Mesenchymal stem cell (in vitro differentiated cells and primary cell): ENCODE data around the gene TRPM3.

Source experiments
- DNase-seq: peaks from one replicate; pipeline ENCODE4 v3.0.0-alpha.2; 2013
- H2AFZ ChIP-seq: one replicate; pipeline ENCODE4 v1.6.1; 2013; ENCODE audit warnings: low read depth, mild to moderate bottlenecking, control low read depth, inconsistent platforms, low read length, moderate library complexity
- H2AK5ac ChIP-seq: 2 replicates; pipeline ENCODE4 v1.6.1; 2013; ENCODE audit warnings: low read length, moderate library complexity, mild to moderate bottlenecking, inconsistent platforms; ENCODE audit not compliant: severe bottlenecking
- H2BK120ac ChIP-seq: one replicate; pipeline ENCODE4 v1.6.1; 2013; ENCODE audit warnings: low read depth, mild to moderate bottlenecking, inconsistent platforms, low read length, moderate library complexity
- H2BK12ac ChIP-seq, 2 experiments: one replicate each; pipeline ENCODE4 v1.6.1; 2013; ENCODE audit warnings: inconsistent platforms in 2 of 2, low read length in 2 of 2, mild to moderate bottlenecking in 2 of 2, moderate library complexity in 2 of 2, control low read depth in 1 of 2
- H2BK15ac ChIP-seq: one replicate; pipeline ENCODE4 v1.6.1; 2013; ENCODE audit warnings: mild to moderate bottlenecking, low read depth, inconsistent platforms; ENCODE audit not compliant: poor library complexity, severe bottlenecking
- H2BK5ac ChIP-seq: 2 replicates; pipeline ENCODE4 v1.6.1; 2013; ENCODE audit warnings: low read depth, mild to moderate bottlenecking, low read length, control low read depth, inconsistent platforms; ENCODE audit not compliant: poor library complexity, severe bottlenecking
- H3K14ac ChIP-seq, 2 experiments: one replicate each; pipeline ENCODE4 v1.6.1; 2013; ENCODE audit warnings: inconsistent platforms in 2 of 2, low read length in 2 of 2, control low read depth in 1 of 2, mild to moderate bottlenecking in 1 of 2, moderate library complexity in 1 of 2
- H3K18ac ChIP-seq, 2 experiments: one replicate each; pipeline ENCODE4 v1.6.1; 2013; ENCODE audit warnings: inconsistent platforms in 2 of 2, low read length in 2 of 2, control low read depth in 1 of 2, low read depth in 1 of 2, mild to moderate bottlenecking in 1 of 2
- H3K23ac ChIP-seq, 2 experiments: one replicate each; pipeline ENCODE4 v1.6.1; 2013; ENCODE audit warnings: inconsistent platforms in 2 of 2, low read length in 2 of 2, mild to moderate bottlenecking in 2 of 2, moderate library complexity in 2 of 2, control low read depth in 1 of 2
- H3K27ac ChIP-seq: 2 replicates; pipeline ENCODE4 v1.5.1; 2013; ENCODE audit warnings: mild to moderate bottlenecking, moderate library complexity, low read length, control low read depth, inconsistent platforms; ENCODE audit not compliant: poor library complexity, severe bottlenecking
- H3K27me3 ChIP-seq, 2 experiments: 2 replicates each; pipeline versions ENCODE4 v1.6.1 to v1.7.0; 2013; ENCODE audit warnings: low read length in 2 of 2, mild to moderate bottlenecking in 2 of 2, moderate library complexity in 2 of 2, control low read depth in 1 of 2, inconsistent platforms in 1 of 2; ENCODE audit not compliant: control insufficient read depth in 1 of 2, insufficient read depth in 1 of 2
- H3K36me3 ChIP-seq, 2 experiments: 2 replicates each; pipeline versions ENCODE4 v1.6.1 to v1.7.0; 2013; ENCODE audit warnings: low read length in 2 of 2, control low read depth in 1 of 2, inconsistent platforms in 1 of 2, low read depth in 1 of 2, mild to moderate bottlenecking in 1 of 2; ENCODE audit not compliant: insufficient read depth in 2 of 2, control insufficient read depth in 1 of 2
- H3K4ac ChIP-seq, 2 experiments: one replicate each; pipeline ENCODE4 v1.6.1; 2013; ENCODE audit warnings: inconsistent platforms in 2 of 2, low read length in 2 of 2, mild to moderate bottlenecking in 2 of 2, moderate library complexity in 2 of 2, control low read depth in 1 of 2, low read depth in 1 of 2
- H3K4me1 ChIP-seq: 2 replicates; pipeline ENCODE4 v1.6.1; 2013; ENCODE audit warnings: low read depth, low read length, control low read depth; ENCODE audit not compliant: control insufficient read depth, insufficient read depth
- H3K4me2 ChIP-seq: 2 replicates; pipeline ENCODE4 v1.6.1; 2013; ENCODE audit warnings: low read length, mild to moderate bottlenecking, inconsistent platforms; ENCODE audit not compliant: poor library complexity, severe bottlenecking
- H3K4me3 ChIP-seq, 2 experiments: 2 replicates each; pipeline versions ENCODE4 v1.5.1 to v1.7.0; 2013; ENCODE audit warnings: low read length in 2 of 2, mild to moderate bottlenecking in 2 of 2, control low read depth in 1 of 2, low read depth in 1 of 2; ENCODE audit not compliant: insufficient read depth in 1 of 2
- H3K79me1 ChIP-seq: replicated peaks from 2 replicates; pipeline ENCODE4 v1.6.1; 2013; ENCODE audit warnings: mild to moderate bottlenecking, control low read depth, low read length, inconsistent platforms; ENCODE audit not compliant: poor library complexity, severe bottlenecking
- H3K9ac ChIP-seq: 2 replicates; pipeline ENCODE4 v1.7.0; 2013; ENCODE audit warnings: mild to moderate bottlenecking, low read length, moderate library complexity
- H3K9me3 ChIP-seq: 2 replicates; pipeline ENCODE4 v1.7.0; 2013; ENCODE audit warnings: mild to moderate bottlenecking, low read length; ENCODE audit not compliant: control insufficient read depth
- H4K8ac ChIP-seq: one replicate; pipeline ENCODE4 v1.6.1; 2013; ENCODE audit warnings: inconsistent platforms, mild to moderate bottlenecking, low read length, moderate library complexity
- H4K91ac ChIP-seq: one replicate; pipeline ENCODE4 v1.6.1; 2013; ENCODE audit warnings: mild to moderate bottlenecking, low read length, inconsistent platforms
- WGBS: methylation state at CpG from one replicate; pipeline ENCODE4 v1.1.7; 2013; ENCODE audit warnings: mixed read lengths; 5-methylcytosine and 5-hydroxymethylcytosine counted together

The TRPM3 gene

GRCh38 chr9:70692431-70692830 lies 429.0 kb downstream of the TRPM3 start:
- Histone ChIP-seq H4K8ac (no peak overlapping the region), H2BK12ac (no peak overlapping the region), H3K4me2 (no peak overlapping the region), H3K18ac (no peak overlapping the region), H2BK15ac (no peak overlapping the region), H2AK5ac (no peak overlapping the region), H3K14ac (no peak overlapping the region), H3K4me3 (no peak overlapping the region), H3K23ac (no peak overlapping the region), H2AFZ (no peak overlapping the region), H3K27ac (no peak overlapping the region), H2BK5ac (no peak overlapping the region), H3K9me3 (no peaks in the 10 kb centered on the region), H3K79me1 (no peaks in the 10 kb centered on the region), H3K9ac (no peak overlapping the region), H3K4ac (no peak overlapping the region), H3K4me1 (no peaks in the 10 kb centered on the region), H2BK120ac (no peak overlapping the region), H3K27me3 (no peaks in the 10 kb centered on the region), H3K36me3 (no peaks in the 10 kb centered on the region), H4K91ac (no peak overlapping the region)
- no peak for DNase-seq
- 85% methylated on average over 4 of the region's 4 CpGs for WGBS

- Histone ChIP-seq H3K27ac (no peak overlapping the region), H2AFZ (no peak overlapping the region), H3K9me3 (no peaks in the 10 kb centered on the region), H3K14ac (no peak overlapping the region), H3K79me1 (no peaks in the 10 kb centered on the region), H3K9ac (no peak overlapping the region), H3K4me1 (no peaks in the 10 kb centered on the region), H2BK15ac (no peak overlapping the region), H3K27me3 (no peaks in the 10 kb centered on the region), H3K18ac (no peak overlapping the region), H3K4me3 (no peak overlapping the region), H3K4ac (no peak overlapping the region), H2BK5ac (no peak overlapping the region), H2BK12ac (no peak overlapping the region), H2AK5ac (no peak overlapping the region), H2BK120ac (no peak overlapping the region), H3K36me3 (no peaks in the 10 kb centered on the region), H3K4me2 (no peak overlapping the region), H4K91ac (no peak overlapping the region), H4K8ac (no peak overlapping the region), H3K23ac (no peak overlapping the region)
- DNase-seq: no peak
Observed at GRCh38 chr9:70688704-70689103, 432.7 kb downstream of the TRPM3 start.

- H3K9me3 ChIP-seq: no peaks in the 10 kb centered on the region
- H3K4ac ChIP-seq: no peak overlapping the region
- 75% methylated on average over 1 of the region's 2 CpGs for WGBS
- H3K9ac ChIP-seq: no peak overlapping the region
- no peak for DNase-seq
- H3K27ac ChIP-seq: no peak overlapping the region
- H3K23ac ChIP-seq: no peak overlapping the region
- no peak overlapping the region for H2BK15ac ChIP-seq
- no peak overlapping the region for H2BK12ac ChIP-seq
- no peak overlapping the region for H2AFZ ChIP-seq
- no peaks in the 10 kb centered on the region for H3K27me3 ChIP-seq
- no peak overlapping the region for H3K4me2 ChIP-seq
- H3K14ac ChIP-seq: no peak overlapping the region
- H3K18ac ChIP-seq: no peak overlapping the region
- no peak overlapping the region for H3K4me3 ChIP-seq
- no peak overlapping the region for H2BK120ac ChIP-seq
- no peak overlapping the region for H4K91ac ChIP-seq
- H2AK5ac ChIP-seq: no peak overlapping the region
- no peaks in the 10 kb centered on the region for H3K36me3 ChIP-seq
- no peaks in the 10 kb centered on the region for H3K4me1 ChIP-seq
- H2BK5ac ChIP-seq: no peak overlapping the region
- H4K8ac ChIP-seq: no peak overlapping the region
- no peaks in the 10 kb centered on the region for H3K79me1 ChIP-seq
Observed at GRCh38 chr9:70683841-70684240, 437.6 kb downstream of the TRPM3 start.

GRCh38 chr9:70682298-70682697 lies 439.1 kb downstream of the TRPM3 start:
- Histone ChIP-seq H2BK120ac (no peak overlapping the region), H3K27ac (no peak overlapping the region), H2AK5ac (no peak overlapping the region), H2BK12ac (no peak overlapping the region), H3K36me3 (no peaks in the 10 kb centered on the region), H3K23ac (no peak overlapping the region), H3K9ac (no peak overlapping the region), H3K9me3 (no peaks in the 10 kb centered on the region), H3K4me1 (no peaks in the 10 kb centered on the region), H3K4ac (no peak overlapping the region), H4K91ac (no peak overlapping the region), H3K4me2 (no peak overlapping the region), H3K14ac (no peak overlapping the region), H3K27me3 (no peaks in the 10 kb centered on the region), H3K4me3 (no peak overlapping the region), H2BK15ac (no peak overlapping the region), H4K8ac (no peak overlapping the region), H2AFZ (no peak overlapping the region), H2BK5ac (no peak overlapping the region), H3K79me1 (no peaks in the 10 kb centered on the region), H3K18ac (no peak overlapping the region)
- DNase-seq: no peak
